HG02870 (cell line): ENCODE measurements around the gene CORO1A.
"Not testable (repeated sequence)": the region's sequence is repeated elsewhere in the genome, so short reads cannot be mapped to it uniquely, and the experiment has no call there.

Experiments used
- ATAC-seq: cut with Tn5 transposase; IDR thresholded peaks from one replicate; pipeline ENCODE4 v1.9.1; 2021; ENCODE audit warnings: mild to moderate bottlenecking, moderate library complexity; ENCODE audit not compliant: unreplicated experiment

Gene CORO1A

GRCh38 chr16:30169416-30169815, 14.0 kb upstream of the CORO1A start:
- not testable (repeated sequence) for ATAC-seq

GRCh38 chr16:30170145-30170544, 13.3 kb upstream of the CORO1A start:
- not testable (repeated sequence) for ATAC-seq

- no peak for ATAC-seq
Observed at GRCh38 chr16:30173054-30173453, 10.3 kb upstream of the CORO1A start.

- ATAC-seq = not testable (repeated sequence)
Observed at GRCh38 chr16:30176876-30177275, 6.5 kb upstream of the CORO1A start.

GRCh38 chr16:30179195-30179594, 4.2 kb upstream of the CORO1A start:
- no peak for ATAC-seq

- no peak for ATAC-seq
Observed at GRCh38 chr16:30179931-30180330, 3.5 kb upstream of the CORO1A start.

- ATAC-seq = no peak
Observed at GRCh38 chr16:30180741-30181140, 2.7 kb upstream of the CORO1A start.

- peak; percentile 33 for ATAC-seq
Observed at GRCh38 chr16:30184096-30184890, 891 bp downstream of the CORO1A start.

- no peak for ATAC-seq
Observed at GRCh38 chr16:30184891-30185682, 1.7 kb downstream of the CORO1A start.

- peak; percentile 28 for ATAC-seq
Observed at GRCh38 chr16:30185683-30186421, 2.5 kb downstream of the CORO1A start.

GRCh38 chr16:30186444-30186781, 3.0 kb downstream of the CORO1A start:
- ATAC-seq = no peak

GRCh38 chr16:30186782-30187555, 3.6 kb downstream of the CORO1A start:
- ATAC-seq = no peak

GRCh38 chr16:30187556-30187865, 4.1 kb downstream of the CORO1A start:
- ATAC-seq = no peak

GRCh38 chr16:30187971-30188561, 4.7 kb downstream of the CORO1A start:
- no peak for ATAC-seq

GRCh38 chr16:30191158-30191557, 7.8 kb downstream of the CORO1A start:
- ATAC-seq = not testable (repeated sequence)

GRCh38 chr16:30193098-30193497, 9.7 kb downstream of the CORO1A start:
- ATAC-seq = peak; percentile 2

GRCh38 chr16:30193615-30194014, 10.2 kb downstream of the CORO1A start, which contains the start of the genes BOLA2B and SLX1A:
Gene BOLA2B (minus strand): TSS chr16:30193666. CDS start chr16:30193595, 71 bp downstream.
Gene SLX1A (plus strand): TSS chr16:30193875. CDS start chr16:30194085, 210 bp downstream.
- peak; percentile 85 for ATAC-seq

- ATAC-seq = peak; percentile 67
Observed at GRCh38 chr16:30194172-30194925, 10.9 kb downstream of the CORO1A start.

GRCh38 chr16:30197001-30197400, 13.6 kb downstream of the CORO1A start:
- ATAC-seq = not testable (repeated sequence)
